ENCODE results near the gene SPHKAP. TPM values are rescaled to one million over a fixed set of nuclear protein-coding genes. Genes with fewer than 3 reads are reported as not detected.

The SPHKAP gene, protein sequence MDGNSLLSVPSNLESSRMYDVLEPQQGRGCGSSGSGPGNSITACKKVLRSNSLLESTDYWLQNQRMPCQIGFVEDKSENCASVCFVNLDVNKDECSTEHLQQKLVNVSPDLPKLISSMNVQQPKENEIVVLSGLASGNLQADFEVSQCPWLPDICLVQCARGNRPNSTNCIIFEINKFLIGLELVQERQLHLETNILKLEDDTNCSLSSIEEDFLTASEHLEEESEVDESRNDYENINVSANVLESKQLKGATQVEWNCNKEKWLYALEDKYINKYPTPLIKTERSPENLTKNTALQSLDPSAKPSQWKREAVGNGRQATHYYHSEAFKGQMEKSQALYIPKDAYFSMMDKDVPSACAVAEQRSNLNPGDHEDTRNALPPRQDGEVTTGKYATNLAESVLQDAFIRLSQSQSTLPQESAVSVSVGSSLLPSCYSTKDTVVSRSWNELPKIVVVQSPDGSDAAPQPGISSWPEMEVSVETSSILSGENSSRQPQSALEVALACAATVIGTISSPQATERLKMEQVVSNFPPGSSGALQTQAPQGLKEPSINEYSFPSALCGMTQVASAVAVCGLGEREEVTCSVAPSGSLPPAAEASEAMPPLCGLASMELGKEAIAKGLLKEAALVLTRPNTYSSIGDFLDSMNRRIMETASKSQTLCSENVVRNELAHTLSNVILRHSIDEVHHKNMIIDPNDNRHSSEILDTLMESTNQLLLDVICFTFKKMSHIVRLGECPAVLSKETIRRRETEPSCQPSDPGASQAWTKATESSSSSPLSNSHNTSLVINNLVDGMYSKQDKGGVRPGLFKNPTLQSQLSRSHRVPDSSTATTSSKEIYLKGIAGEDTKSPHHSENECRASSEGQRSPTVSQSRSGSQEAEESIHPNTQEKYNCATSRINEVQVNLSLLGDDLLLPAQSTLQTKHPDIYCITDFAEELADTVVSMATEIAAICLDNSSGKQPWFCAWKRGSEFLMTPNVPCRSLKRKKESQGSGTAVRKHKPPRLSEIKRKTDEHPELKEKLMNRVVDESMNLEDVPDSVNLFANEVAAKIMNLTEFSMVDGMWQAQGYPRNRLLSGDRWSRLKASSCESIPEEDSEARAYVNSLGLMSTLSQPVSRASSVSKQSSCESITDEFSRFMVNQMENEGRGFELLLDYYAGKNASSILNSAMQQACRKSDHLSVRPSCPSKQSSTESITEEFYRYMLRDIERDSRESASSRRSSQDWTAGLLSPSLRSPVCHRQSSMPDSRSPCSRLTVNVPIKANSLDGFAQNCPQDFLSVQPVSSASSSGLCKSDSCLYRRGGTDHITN (N-terminal part only)
- total RNA-seq (not detected), total RNA-seq (0 to 0.20 (median 0) reads per million in 172 experiments)
- not detected for polyA plus RNA-seq (2013, experiment 1 of 2)
- polyA plus RNA-seq (2013, experiment 2 of 2), result 0.41 TPM

DNA sequence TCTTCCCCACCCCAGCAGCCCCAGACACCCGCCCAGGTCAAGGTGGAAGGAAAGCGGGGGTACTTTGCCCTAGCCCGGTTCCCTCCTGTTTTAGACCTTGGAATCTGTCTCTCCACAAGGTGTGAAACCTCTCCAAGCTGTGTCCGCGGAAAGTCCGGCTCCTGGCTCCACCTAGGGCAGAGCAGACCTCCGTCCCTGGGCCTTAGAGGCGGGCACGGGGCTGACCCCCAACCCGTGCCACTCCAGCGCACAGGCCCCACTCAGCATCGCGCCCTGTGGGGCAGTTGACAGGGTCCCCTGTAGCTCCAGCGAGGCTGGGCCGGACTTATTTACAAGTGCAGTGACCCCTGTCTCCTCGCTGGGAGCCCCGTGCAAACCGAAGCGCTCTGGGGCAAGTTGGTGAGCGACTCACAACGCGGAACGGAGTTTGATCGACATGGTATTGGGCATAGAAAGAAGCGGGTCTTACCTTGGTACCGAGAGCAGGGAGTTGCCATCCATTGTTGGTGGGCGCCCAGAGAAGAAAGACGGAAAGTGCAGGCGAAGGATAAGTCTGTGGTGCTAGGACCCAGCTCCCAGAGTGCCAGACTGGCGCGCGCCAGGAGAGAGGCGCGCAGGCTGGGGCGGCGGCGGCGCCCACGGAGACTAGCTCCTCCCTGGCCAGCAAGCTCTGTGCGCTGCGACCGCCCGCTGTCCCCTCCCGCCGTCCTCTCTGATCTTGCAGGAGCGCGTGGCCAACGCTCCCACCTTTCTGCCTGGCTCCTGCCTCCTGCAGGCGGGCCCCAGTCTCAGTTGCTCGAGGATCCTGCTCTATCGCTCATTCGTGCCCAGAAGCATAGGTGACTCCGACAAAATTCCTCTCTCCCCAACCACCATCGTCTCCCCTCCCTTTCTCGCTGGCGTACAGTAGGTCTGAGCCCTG, at the start of gene SPHKAP:
Gene SPHKAP (minus strand): TSS at position 590 of the 922 bp plus-strand sequence. CDS start 89 bp downstream, at position 501.
- peaks cover 4 to 22% of the 10 kb centered on the region in 2 experiments for H3K9me3 ChIP-seq (ENCODE audit: control insufficient read depth in 1 of 2, insufficient read depth in 1 of 2, low read length in 2 of 2)
- no peak for DNase-seq
- Mint-ChIP-seq H3K27ac (no peak within 1 kb of the TSS), H3K9me3 (peaks cover 6% of the 10 kb centered on the region), H3K36me3 (ENCODE audit: low read depth) (no peaks in the 10 kb centered on the region), H3K4me3 (no peak within 1 kb of the TSS), H3K4me1 (ENCODE audit: low read depth) (no peaks in the 10 kb centered on the region), H3K27me3 (peaks cover 22% of the 10 kb centered on the region)
- TF ChIP-seq, protein P1, sequence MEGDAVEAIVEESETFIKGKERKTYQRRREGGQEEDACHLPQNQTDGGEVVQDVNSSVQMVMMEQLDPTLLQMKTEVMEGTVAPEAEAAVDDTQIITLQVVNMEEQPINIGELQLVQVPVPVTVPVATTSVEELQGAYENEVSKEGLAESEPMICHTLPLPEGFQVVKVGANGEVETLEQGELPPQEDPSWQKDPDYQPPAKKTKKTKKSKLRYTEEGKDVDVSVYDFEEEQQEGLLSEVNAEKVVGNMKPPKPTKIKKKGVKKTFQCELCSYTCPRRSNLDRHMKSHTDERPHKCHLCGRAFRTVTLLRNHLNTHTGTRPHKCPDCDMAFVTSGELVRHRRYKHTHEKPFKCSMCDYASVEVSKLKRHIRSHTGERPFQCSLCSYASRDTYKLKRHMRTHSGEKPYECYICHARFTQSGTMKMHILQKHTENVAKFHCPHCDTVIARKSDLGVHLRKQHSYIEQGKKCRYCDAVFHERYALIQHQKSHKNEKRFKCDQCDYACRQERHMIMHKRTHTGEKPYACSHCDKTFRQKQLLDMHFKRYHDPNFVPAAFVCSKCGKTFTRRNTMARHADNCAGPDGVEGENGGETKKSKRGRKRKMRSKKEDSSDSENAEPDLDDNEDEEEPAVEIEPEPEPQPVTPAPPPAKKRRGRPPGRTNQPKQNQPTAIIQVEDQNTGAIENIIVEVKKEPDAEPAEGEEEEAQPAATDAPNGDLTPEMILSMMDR (IDR thresholded peaks at IDR 0.05), result no peak
- H3K4me3 ChIP-seq (ENCODE audit: low read length), result no peak within 1 kb of the TSS
- no peaks in the 10 kb centered on the region for H3K4me1 ChIP-seq (ENCODE audit: insufficient read depth, low read length)
- intact Hi-C loops (cut with DNase I, micrococcal nuclease), result no loop called here
- CTCF ChIA-PET, result no interaction called here
- H3K36me3 ChIP-seq (ENCODE audit: insufficient read depth, low read length), result no peaks in the 10 kb centered on the region
- no peak within 1 kb of the TSS for H3K27ac ChIP-seq (ENCODE audit: low read depth in 1 of 2, low read length in 2 of 2)
- no peak for ATAC-seq (ENCODE audit: poor library complexity)
- peaks cover 4 to 7% of the 10 kb centered on the region in 2 experiments for H3K27me3 ChIP-seq (ENCODE audit: control insufficient read depth in 1 of 2, insufficient read depth in 2 of 2, low read length in 2 of 2)
- POLR2A ChIA-PET, result no interaction called here

DNA sequence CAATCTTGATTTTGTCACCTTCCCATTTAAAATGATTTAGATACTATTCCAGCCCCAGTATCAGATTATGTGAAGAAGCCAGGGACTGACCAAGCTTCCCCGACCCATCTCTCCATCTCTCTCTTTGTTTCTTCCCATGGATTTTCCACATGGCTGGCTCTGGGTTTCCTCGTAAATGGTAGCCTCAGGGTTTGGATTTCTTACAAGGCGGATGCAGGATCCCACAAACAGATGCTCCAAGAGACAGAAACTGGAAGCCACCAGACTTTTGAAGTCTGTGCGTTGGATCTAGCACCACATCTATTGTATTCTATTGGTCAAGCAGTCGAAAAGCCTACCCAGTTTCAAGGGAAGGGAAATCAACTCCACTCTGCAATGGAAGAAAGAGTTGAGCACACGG, 46.0 kb upstream of the SPHKAP start:
- no peak overlapping the region for H3K27ac ChIP-seq (ENCODE audit: low read depth in 1 of 2, low read length in 2 of 2)
- ATAC-seq (ENCODE audit: poor library complexity), result no peak

More for the DNA sequence above, 46.0 kb upstream of the SPHKAP start:
- TF ChIP-seq, protein P1 (IDR thresholded peaks at IDR 0.05), result no peak
- Mint-ChIP-seq H3K27me3 (no peaks in the 10 kb centered on the region), H3K4me3 (no peak overlapping the region), H3K36me3 (ENCODE audit: low read depth) (no peaks in the 10 kb centered on the region), H3K27ac (no peak overlapping the region), H3K9me3 (peaks cover 4% of the 10 kb centered on the region), H3K4me1 (ENCODE audit: low read depth) (no peaks in the 10 kb centered on the region)
- DNase-seq, result no peak
- ChIA-PET CTCF (no interaction called here), POLR2A (no interaction called here)
- H3K36me3 ChIP-seq (ENCODE audit: insufficient read depth, low read length), result no peaks in the 10 kb centered on the region
- no peaks in the 10 kb centered on the region for H3K4me1 ChIP-seq (ENCODE audit: insufficient read depth, low read length)
- H3K4me3 ChIP-seq (ENCODE audit: low read length), result no peak overlapping the region
- H3K9me3 ChIP-seq (ENCODE audit: control insufficient read depth in 1 of 2, insufficient read depth in 1 of 2, low read length in 2 of 2), result no peaks in the 10 kb centered on the region
- H3K27me3 ChIP-seq (ENCODE audit: control insufficient read depth in 1 of 2, insufficient read depth in 2 of 2, low read length in 2 of 2), result no peaks in the 10 kb centered on the region
- intact Hi-C loops (cut with DNase I, micrococcal nuclease), result no loop called here
